Activated T-cell treated with anti-CD3 and anti-CD28 coated beads for 48 hours (primary cell): ENCODE data around the gene PER2.
A peak's percentile ranks its signal among the peaks of the same experiment; 100 is the strongest.
"Not testable (repeated sequence)": the region's sequence is repeated elsewhere in the genome, so short reads cannot be mapped to it uniquely, and the experiment has no call there.

ENCODE experiments used
- DNase-seq: peaks from one replicate; pipeline ENCODE4 v3.0.0-alpha.2; 2020; ENCODE audit warnings: low read depth

PER2 gene, protein sequence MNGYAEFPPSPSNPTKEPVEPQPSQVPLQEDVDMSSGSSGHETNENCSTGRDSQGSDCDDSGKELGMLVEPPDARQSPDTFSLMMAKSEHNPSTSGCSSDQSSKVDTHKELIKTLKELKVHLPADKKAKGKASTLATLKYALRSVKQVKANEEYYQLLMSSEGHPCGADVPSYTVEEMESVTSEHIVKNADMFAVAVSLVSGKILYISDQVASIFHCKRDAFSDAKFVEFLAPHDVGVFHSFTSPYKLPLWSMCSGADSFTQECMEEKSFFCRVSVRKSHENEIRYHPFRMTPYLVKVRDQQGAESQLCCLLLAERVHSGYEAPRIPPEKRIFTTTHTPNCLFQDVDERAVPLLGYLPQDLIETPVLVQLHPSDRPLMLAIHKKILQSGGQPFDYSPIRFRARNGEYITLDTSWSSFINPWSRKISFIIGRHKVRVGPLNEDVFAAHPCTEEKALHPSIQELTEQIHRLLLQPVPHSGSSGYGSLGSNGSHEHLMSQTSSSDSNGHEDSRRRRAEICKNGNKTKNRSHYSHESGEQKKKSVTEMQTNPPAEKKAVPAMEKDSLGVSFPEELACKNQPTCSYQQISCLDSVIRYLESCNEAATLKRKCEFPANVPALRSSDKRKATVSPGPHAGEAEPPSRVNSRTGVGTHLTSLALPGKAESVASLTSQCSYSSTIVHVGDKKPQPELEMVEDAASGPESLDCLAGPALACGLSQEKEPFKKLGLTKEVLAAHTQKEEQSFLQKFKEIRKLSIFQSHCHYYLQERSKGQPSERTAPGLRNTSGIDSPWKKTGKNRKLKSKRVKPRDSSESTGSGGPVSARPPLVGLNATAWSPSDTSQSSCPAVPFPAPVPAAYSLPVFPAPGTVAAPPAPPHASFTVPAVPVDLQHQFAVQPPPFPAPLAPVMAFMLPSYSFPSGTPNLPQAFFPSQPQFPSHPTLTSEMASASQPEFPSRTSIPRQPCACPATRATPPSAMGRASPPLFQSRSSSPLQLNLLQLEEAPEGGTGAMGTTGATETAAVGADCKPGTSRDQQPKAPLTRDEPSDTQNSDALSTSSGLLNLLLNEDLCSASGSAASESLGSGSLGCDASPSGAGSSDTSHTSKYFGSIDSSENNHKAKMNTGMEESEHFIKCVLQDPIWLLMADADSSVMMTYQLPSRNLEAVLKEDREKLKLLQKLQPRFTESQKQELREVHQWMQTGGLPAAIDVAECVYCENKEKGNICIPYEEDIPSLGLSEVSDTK (N-terminal part only)

DNA sequence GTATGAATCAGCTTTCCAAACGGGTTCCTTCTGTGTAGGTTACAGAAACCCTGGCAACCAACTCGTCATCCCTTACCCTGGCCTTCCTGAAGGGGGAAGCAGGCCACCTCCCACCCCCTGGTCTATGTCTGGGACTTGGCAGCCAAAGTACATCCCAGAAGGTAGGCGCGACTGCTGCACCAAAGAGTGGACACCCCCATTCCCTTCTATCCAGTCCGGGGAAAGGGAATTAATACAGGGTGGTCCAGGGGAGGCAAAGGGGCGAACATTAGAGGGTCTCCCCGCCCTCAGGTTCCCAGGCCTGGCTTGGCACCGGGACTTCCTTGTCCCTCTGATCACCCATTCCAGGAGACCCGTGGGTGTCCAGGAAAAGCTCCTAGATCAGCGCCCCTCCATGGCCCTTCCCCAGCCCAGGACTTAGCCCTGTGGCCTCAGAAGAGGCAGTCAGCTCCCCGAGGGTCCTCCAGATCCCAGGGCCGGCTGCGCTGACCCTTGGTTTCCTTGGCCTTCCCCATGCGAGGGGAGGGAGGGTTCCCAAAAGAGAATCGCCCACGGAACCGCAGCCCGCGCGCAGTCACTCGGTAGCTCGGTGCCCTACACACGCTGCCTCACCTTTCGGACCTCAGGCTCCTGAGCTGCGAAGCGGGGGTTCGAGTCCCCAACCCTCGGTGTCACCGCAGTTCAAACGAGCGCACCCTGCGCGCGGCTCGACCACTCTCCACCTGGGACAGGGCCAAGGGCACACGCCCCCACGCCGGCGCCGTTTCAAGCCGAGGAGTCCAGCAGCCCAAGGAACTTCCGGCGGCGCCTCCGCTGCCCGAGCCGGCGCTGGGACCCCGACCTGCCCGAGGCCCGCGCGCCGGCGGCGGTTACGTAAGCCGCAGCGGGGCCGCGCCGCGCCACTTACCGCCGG lies at the start of gene PER2:
Gene PER2, minus strand, starts transcription at position 874 of the 913 bp plus-strand sequence. CDS start 10,674 bp downstream, outside the sequence.
- DNase-seq, result peak; percentile 30

DNA sequence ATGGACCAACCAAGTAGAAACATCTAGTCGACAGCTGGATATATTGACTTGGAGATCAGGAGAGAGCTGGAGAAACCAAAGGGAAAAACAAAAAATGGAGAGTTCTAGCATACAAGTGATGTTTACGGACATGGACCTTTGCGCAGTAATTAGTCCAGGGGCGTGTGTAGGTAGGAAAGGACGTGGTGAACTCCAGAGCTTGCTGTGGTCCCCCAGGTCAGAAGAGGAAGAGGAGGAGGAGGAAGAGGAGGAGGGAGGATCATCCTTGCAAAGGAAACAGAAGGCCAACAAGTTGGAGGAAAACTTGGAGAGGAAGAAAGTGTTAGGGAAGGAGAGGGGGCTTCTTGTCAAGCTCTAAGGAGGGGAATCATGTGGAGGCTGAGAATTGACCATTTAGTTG lies 49.4 kb upstream of the PER2 start:
- no peak for DNase-seq

GRCh38 chr2:238336793-238337444 lies 48.5 kb upstream of the PER2 start:
- DNase-seq, result no peak

DNA sequence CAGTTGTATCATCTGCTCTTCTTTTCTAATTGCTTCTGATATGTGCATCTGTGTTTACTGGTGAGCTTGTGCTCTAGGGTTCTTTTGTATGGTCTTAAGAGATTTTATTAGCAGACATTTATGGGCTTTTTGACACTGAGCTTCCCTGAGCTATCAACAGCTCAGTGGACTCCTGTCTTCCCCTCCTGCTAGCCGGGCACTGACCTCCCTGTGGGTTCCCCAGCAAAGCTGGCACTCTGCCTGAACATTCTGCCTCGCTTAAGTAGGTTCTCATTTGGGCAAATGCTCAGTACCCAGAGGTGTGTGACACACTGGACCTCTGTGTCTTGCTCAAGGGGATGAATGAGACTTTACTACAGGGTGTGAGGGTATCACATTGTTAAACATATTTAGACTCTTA lies 47.7 kb upstream of the PER2 start:
- DNase-seq, result no peak

- DNase-seq, result not testable (repeated sequence)
Measured at GRCh38 chr2:238335591-238335990, 47.2 kb upstream of the PER2 start.

- no peak for DNase-seq
Measured at GRCh38 chr2:238334885-238335284, 46.5 kb upstream of the PER2 start.

DNA sequence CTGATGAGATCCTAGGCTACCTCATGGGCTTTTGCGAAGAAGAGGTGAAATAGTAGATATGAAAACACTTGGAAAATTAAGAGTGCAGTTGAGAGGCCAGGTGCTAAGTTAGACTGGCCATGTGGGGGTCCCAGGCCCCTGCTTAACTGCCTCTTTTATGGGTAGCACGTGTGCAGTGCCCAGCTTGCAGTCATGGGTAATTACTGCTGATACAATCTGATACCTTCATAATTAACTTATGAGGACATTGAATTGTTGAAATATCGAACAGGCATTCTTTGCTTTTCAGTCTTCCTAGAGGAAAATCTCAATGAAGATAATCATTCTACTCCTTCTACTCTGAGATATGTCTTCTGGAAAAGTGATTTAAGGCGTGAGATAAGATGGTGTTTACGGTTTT lies 43.5 kb upstream of the PER2 start:
- DNase-seq, result no peak

- no peak for DNase-seq
Measured at GRCh38 chr2:238330391-238330790, 42.0 kb upstream of the PER2 start.

- no peak for DNase-seq
Measured at GRCh38 chr2:238327751-238328150, 39.3 kb upstream of the PER2 start.

- DNase-seq, result no peak
Measured at GRCh38 chr2:238326801-238327365, 38.5 kb upstream of the PER2 start.

GRCh38 chr2:238325694-238326093 lies 37.3 kb upstream of the PER2 start:
- no peak for DNase-seq

DNA sequence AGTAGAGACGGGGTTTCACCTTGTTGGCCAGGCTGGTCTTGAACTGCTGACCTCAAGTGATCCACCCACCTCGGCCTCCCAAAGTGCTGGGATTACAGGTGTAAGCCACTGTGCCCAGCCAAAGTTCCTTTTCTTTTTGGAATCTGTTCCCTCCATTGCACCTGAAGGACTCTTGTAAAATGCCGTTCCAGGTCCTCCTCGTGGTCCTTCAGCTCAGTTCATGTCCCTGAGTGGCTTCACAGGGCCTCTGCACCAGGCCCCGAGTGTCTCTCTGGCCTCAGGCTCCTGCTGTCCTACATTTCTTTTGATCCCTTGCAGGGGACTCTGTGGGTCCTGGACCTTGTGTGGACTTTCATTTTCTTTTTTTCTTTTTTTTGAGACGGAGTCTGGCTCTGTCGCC lies 35.8 kb upstream of the PER2 start:
- DNase-seq, result not testable (repeated sequence)

GRCh38 chr2:238322001-238322411 lies 33.6 kb upstream of the PER2 start:
- DNase-seq, result no peak

- no peak for DNase-seq
Measured at GRCh38 chr2:238321467-238321866, 33.1 kb upstream of the PER2 start.

- no peak for DNase-seq
Measured at GRCh38 chr2:238320648-238321281, 32.4 kb upstream of the PER2 start.

GRCh38 chr2:238320246-238320647 lies 31.8 kb upstream of the PER2 start, which contains the start of gene TRAF3IP1:
Gene TRAF3IP1, plus strand, starts transcription at chr2:238320518. Its CDS starts 145 bp downstream, at chr2:238320663.
- peak; percentile 85 for DNase-seq

DNA sequence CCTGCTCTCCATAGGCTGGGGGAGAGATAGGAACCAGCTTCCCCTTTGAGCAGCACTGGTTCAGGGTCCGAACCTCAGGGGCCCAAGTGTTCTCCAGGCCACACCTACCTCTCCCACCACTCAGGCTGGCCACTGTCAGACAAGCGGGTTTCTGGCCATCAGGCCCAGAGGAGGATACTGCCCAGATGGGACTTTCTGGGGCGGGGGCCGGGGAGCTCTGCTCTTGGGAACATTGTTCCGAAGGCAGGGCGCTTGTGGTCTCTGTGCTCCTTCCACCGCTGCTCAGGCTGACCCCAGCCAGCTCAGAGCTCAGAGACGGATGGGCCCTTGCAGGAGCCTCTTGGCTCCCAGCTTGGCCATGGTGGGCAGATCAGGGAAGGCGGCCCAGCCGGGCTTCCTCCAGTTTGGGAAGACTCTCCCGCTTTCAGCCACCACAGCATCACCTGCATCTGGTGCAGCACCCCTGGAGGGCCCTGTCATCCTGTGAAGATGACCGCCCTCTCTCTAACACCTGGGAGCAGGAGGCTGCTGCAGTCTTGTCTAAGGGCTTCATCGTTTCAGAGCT lies 26.7 kb upstream of the PER2 start:
- no peak for DNase-seq

DNA sequence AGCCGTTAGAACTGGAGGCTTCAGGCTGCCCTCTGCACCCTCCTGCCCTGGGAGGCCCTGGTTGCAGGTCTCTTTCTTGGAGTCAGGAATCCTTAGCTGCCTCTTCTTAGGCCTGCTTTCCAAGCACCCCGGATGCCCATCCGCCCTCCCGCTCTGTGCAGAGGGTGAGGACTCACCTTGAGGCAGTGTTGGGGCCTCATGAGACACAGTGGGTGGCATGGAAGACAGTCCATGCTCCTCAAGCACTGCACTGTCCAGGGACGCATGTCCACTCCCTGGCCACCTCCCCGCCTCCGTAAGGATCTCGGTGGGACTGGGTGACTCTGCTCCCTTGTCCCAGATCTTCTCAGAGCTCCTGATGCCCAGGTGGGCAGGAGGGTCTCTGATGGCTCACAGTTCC lies 26.2 kb upstream of the PER2 start:
- DNase-seq, result no peak

DNA sequence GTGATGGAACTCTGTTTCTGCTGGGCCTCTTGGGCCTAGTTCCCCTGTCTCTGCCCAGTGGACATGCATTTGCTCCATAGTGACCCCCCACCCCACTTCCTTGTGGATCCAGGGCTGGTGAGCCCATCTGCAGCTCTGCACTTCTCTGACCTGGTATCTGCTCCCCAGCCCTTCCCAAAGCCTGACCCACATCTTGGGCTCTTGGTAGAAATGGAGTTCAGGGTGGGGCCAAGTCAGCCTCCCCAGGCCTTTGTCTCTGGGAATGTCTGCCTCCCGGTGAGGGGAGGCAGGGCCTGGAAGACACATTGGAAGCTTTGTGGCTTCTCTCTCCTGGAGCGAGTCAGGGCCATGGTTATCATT lies 25.6 kb upstream of the PER2 start:
- DNase-seq, result no peak
